Caki2 (cell line): ENCODE results near the gene MEG3. TPM values are rescaled to one million over a fixed set of nuclear protein-coding genes. Genes with fewer than 3 reads are reported as not detected.
"Not testable (repeated sequence)": the region's sequence is repeated elsewhere in the genome, so short reads cannot be mapped to it uniquely, and the experiment has no call there.

Experiments
- DNase-seq: peaks from one replicate; pipeline ENCODE4 v3.0.0-alpha.2; 2015; ENCODE audit warnings: low read depth
- in situ Hi-C: cut with HindIII; loops from 2 replicates; pipeline ENCODE4 v1.10.0; 2016; ENCODE audit warnings: low sequenced_read_pairs, low pct_unique_long_range_greater_than_20kb, mixed read lengths
- total RNA-seq: library from RNA; depleted of rRNA; stranded (reverse); fragments of >200 nt; shearing (Covaris generic); gene quantifications from 2 replicates; pipeline ENCODE4 v1.2.3, GENCODE V29; 2014; ENCODE audit warnings: low replicate concordance

The MEG3 gene
- total RNA-seq, 1 experiment from 2014 or later = not detected

DNA sequence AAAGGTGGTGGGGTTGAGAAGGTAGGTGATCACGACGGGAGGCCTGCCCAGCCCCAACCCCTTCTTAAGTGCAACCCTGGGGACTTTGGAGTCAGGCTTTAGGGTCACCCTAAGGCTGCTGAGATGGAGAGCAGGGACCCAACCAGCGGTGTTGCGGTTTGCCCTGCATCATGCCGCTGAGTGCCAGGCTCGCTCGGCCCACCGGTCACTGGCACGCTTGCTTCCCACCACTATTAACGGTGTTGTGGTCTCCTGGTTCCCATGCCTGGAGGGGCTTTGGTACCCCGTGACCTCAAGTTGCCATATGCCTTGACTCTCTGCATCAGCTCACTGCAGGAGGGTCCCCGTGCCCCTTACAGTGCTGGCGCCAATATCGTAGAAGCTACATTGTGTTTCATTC lies 18.4 kb upstream of the MEG3 start:
- DNase-seq = no peak
- in situ Hi-C loops = no loop called here

DNA sequence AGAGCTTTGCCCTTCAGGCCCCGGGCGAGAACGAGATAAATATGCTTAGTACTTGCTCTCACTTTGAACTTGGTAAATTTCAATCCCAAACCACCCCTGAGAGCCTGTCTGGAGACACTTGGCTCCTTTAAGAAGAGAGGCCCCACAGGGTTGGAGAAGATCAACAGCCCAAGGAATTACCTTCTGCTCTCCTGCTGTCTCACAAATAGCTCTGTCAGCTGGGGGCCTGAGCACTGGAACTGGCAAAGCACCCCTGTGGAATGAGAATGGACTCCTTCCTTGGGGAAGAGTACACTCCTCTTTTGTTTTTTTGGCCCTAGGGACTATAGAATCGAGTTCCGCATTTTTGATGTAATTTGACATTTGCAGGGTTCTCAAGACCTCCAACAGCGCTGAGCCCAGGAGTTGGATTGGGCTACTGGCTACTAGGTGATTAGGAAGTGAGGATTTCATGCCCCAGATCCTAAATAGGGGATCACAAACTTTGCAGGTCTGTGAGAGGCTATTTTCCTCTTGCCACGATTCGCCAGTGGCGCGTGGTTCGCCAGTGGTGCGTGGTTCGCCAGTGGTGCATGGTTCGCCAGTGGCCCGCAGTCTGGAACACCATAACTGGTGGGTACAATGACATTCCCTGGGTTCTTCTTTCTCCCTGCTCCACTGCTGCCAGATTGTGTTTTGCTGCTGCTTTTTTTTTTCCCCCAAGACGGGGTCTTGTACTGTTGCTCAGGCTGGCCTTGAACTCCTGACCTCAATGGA lies 17.8 kb upstream of the MEG3 start:
- in situ Hi-C loops = no loop called here
- DNase-seq = no peak

DNA sequence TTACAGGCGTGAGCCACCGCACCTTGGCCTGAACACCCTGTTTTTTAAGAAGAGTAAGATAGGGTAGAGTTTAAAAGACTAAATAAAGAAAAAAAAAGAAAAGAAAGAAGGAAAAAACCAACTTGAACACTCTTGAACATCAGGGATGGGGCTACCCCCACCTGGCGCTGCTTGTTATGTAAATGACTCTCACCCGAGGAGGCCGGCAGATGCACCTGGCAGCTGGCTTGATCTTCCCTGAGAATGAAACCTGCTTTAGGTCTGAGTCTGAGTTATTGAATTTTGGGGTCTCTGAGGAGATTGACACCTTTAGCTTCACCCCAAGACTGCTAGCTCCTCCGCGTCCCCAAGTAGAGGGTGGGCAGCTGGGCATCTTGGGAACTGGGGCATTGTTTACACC lies 15.5 kb upstream of the MEG3 start:
- in situ Hi-C loops = no loop called here
- no peak for DNase-seq

DNA sequence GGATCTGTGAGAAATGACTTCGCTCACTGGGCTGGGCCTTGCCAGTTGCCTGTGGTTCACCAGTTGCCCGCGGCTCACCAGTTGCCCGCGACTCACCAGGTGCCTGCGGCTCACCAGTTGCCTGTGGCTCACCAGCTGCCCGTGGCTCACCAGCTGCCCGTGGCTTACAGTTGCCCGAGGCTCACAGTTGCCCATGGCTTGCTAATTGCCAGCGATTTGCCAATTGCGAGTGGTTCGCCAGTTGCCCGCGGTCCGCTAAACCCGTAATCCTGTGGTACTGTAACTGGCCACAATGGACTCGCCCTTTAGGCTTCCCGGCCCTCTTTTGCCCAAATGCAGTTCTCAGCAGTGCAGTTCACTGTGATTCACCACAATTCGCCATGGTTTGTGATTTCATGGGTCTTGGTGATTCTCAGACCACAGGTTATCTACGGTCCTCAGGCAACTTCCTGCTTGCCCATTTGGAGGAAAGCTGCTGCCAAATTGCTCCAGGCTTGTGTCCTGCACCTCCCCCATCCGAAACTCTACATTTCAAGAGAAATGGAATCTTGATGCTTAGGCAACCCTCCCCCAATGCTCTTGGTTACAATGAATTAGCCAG lies 15.0 kb upstream of the MEG3 start:
- no peak for DNase-seq
- in situ Hi-C loops = no loop called here

DNA sequence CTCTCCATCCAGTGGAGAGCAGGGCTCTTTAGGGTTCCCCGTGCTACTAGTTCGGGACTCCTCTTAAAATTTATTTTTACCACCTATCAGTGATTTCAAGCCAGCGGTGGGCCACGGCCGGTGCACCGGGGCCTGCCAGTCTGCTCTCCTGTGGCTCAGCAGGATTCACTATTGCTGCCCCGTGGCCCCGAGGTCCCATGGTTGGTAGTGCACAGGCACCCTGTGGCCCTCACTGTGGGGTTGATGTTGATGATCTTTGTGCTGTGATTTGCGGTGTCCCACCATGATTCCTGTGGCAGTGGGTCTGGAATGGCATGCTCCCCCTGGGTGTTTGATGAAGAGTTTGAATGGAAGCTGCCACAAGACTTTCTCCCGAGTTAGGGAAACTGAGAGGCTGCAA lies 12.6 kb upstream of the MEG3 start:
- DNase-seq = no peak

DNA sequence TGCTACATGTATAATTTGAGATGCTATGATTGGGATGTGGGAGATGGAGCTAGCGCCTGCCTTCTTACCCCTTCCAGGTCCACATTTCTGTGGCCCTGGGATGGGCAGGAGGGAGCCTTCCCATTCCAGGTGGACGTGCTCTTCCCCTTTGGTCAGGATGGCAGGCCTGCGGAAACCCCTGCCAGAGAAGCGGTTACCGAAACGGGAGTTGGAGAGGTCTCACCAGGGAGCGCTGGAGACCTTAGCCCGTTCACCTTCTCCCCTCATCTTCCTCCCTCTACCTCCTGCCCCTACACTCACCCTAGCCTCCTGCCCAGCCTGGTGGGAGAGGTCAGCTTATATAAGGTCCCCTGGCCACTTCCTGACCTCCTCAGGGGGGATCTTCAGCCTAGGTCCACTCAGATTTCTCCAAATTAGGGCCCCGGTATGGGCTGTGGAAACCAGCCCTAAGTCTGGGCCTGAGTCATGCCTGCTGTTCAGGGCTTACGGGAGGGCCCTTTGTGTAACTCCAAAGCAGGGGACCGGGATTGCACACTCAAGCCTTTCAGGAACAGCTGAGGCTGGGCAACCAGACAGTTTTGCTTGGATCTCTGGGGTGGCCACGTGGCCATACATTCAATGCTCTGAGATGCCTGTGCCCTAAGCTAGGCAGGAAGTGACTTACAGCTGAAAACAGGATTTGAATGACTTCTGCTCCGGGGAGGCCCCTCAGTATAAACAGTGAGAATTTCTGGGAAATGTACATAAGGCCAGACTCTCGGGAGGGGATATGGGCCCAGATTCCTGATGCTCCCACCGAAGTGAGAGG lies 10.2 kb upstream of the MEG3 start:
- DNase-seq = no peak
- in situ Hi-C loops = no loop called here

More for the DNA sequence above, 12.6 kb upstream of the MEG3 start:
- in situ Hi-C loops = no loop called here

DNA sequence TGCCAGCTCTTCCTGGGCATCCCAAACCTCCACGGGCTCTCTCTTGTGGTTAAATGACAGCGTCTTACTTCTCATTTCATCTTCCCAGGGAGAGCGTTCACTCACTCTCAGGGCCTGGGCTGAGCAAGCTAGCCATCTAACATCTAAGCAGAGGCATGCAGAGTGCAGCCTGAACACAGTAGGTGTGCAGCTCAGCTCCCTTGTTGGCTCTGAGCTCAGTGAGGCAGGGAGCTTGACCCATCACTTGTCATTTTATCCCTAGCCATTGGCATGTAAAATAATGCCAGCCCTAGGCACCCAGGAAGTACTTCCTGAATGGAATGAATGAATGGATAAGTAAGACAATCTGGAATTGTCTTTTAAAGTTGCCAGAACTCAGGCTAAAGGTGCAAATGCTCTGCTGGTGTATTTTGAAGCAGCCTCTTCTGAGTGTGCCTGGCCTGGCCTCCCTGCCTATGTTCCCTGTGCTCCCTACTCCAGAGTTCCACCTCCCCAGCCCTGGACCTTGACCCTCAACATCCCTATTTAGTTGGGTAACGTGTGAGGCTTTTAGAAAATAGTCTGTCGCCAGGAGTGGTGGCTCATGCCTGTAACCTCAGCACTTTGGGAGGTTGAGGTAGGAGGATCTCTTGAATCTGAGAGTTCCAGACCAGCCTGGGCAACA lies 9.5 kb upstream of the MEG3 start:
- in situ Hi-C loops = no loop called here
- no peak for DNase-seq

DNA sequence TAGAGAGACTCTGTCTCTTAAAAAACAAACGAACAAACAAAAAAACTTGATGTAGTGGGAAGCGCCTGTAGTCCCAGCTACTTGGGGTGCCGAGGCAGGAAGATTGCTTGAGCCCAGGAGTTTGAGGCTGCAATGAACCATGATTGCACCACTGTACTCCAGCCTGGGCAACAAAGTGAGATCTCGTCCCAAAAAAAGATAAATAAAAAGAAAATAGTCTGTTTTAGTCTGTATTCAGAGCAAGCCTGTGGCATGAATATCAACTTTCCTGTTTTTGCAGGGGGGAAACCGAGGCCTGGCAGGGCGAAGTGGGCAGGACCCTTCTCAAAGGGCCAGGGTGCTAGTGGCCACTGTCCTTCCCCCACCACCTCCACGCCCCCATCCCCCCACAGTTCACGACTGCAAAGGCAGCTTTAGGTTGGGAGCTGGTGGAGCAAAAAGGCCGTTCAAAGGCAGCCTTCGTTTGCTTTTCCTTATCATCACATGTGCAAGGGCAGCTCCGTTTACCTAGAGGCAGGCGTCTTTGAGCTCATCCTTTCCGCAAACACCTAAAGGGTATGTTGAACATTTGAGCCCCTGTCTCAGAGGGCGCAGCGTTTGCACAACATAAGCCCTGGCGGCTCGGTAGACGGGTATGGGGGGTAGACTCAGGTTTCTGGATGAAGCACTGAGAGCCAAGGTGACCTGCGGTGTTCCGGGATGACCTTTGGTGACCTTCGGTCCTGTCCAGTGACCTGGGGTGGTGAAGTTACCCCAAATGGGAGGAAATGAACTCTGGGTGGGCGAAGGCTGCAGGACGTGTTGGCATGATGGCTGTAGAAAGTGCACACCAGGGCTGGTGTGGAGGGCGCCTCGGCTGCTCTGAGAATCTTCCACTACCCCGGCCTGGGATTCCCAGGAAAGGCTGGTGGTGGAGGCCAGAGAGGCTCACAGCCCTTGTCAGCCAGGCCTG lies 8.7 kb upstream of the MEG3 start:
- DNase-seq = no peak
- in situ Hi-C loops = no loop called here

DNA sequence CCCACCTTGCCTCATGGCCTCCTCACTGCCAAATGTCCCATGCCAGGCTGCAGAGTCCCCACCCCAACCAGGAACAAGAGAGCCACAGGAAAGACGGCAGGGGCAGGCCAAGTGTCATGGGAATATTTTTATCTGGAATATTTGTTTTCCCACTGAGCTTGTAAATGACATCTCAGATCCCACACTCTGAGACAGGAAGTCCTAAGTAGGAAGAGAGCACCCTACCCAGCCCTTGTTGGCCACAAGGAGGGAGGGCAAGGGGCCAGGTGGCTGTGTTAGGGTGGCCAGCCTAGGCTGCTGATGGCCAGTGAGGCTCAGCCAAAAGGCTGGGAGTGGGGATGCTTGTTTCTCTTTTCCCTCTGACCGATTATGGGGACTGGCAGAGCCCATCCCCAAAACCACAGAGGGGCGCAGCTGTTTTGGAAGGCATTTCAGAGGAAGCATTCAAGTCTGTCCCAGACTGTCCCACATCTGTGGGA lies 7.7 kb upstream of the MEG3 start:
- DNase-seq = no peak
- in situ Hi-C loops = no loop called here

DNA sequence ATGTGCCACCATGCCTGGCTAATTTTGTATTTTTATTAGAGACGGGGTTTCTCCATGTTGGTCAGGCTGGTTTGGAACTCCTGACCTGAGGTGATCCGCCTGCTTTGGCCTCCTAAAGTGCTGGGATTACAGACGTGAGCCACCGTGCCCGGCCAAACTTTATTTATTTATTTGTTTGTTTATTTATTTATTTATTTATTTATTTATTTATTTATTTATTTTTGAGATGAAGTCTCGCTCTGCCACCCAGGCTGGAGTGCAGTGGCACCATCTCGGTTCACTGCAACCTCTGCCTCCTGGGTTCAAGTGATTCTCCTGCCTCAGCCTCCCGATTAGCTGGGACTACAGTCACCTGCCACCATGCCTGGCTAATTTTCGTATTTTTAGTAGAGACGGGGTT lies 7.0 kb upstream of the MEG3 start:
- in situ Hi-C loops, DNase-seq: not testable (repeated sequence)

DNA sequence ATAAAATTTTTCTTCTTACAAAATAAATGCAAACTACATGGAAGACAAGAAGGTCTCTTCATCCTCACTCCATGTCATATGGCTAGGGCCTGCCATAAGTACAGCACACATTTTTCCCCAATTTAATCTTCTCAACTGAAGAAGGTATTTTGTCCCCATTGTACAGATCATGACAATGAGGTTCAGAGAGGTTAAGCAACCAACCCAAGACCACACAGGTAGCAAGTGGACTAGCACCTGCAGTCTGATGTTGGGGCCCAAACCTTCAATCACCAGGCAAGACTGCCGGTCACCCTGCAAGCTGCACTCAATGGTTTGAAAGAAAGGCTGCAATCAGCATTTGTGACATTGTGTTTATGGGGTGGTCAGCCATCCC lies 6.5 kb upstream of the MEG3 start:
- no peak for DNase-seq
- in situ Hi-C loops = no loop called here

DNA sequence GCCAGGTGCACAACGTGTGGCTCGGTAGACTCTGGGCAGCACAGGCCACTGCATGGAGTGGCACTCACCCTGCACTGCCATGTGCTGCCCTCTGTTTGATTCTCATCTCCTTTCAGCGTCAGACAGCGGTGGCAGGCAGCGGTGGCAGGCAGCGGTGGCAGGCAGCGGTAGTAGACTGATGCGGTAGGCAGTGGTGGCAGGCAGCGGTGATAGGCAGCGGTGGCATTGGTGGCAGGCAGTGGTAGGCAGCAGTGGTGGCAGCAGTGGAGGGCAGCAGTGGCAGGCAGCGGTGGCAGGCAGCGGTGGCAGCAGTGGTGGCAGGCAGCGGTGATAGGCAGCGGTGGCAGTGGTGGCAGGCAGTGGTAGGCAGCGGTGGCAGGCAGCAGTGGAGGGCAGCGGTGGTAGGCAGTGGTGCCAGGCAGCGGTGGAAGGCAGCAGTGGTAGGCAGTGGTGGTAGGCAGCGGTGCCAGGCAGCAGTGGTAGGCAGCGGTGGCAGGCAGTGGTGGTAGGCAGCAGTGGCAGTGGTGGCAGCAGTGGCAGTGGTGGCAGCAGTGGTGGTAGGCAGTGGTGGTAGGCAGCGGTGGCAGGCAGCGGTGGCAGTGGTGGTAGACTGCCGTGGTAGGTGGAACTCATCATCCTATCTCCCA lies 6.0 kb upstream of the MEG3 start:
- no peak for DNase-seq
- in situ Hi-C loops = no loop called here

DNA sequence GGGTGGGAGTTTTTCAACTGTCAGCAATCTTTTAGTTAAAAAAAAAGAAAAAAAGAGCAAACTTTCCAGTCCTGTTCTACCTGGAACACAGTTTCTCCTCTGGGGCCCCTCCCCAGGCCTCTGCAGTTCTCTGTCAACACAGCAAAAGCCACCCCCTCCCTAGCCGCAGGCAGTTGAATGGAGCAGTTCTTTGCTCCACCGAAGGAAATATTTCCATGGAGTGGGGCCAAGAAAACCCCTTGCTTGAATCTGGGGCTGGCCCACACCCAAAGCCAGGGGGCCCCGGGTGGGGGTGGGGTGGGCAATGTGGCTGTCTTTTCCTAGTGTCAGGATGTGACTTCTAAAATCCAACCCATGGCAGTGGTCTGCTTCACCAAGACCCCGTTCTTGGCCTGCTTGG lies 5.0 kb upstream of the MEG3 start:
- in situ Hi-C loops = no loop called here
- DNase-seq = no peak

DNA sequence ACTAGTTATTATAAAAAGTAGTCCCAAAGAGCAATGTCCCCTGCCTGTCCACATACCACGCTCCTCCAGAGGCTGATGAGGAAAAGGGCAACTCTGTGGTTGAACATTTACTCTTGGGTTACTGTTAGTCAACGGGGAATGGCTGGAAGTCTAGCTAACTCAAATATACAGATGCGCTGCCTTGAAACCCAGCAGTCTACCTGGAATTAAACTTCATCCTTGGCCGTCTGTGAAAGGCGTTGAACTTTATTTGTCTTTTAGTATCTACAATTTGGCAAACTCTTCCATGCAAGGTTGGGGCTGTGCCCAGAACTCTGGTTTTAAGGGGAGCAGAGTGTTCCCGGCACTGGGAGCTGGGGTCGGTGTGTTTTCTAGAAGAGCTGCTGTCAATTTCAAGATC lies 3.9 kb upstream of the MEG3 start:
- in situ Hi-C loops = no loop called here
- no peak for DNase-seq

DNA sequence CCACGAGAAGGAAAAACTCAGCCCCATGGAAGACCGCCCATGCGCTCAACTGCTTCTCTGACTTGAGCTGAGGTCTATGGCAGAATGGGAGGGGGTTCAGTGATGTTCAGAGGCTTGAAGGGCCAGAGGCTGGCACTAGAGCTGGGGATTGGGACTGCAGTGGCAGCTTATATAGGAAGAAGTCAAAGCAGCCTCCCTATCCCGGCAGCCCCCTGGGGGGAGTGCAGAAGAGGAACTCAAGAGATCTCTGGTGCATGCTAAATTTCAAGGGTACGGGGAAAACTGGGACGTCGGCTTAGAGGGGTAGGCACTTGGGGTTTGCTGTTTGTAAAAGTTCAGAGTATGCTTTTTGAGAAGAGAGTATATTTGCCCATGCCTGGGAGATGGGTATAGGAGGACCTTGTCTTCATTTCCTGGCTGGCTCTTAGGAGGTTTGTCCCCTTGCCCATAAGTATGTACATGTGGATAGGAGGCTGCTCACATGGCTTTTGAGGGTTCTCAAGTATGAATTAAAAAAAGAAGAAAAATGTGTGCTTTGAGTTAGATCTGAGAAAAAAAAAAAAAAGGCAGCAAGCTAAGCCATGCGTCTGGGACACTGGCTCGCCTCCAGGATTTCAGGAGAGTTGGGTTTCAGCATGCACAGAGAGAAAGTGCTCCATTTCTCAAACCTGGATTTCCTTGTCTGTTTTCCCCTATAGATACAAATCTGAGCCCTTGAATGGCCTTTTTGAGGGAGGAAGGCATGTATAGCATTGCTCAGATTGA lies 3.2 kb upstream of the MEG3 start:
- in situ Hi-C loops = no loop called here
- no peak for DNase-seq

DNA sequence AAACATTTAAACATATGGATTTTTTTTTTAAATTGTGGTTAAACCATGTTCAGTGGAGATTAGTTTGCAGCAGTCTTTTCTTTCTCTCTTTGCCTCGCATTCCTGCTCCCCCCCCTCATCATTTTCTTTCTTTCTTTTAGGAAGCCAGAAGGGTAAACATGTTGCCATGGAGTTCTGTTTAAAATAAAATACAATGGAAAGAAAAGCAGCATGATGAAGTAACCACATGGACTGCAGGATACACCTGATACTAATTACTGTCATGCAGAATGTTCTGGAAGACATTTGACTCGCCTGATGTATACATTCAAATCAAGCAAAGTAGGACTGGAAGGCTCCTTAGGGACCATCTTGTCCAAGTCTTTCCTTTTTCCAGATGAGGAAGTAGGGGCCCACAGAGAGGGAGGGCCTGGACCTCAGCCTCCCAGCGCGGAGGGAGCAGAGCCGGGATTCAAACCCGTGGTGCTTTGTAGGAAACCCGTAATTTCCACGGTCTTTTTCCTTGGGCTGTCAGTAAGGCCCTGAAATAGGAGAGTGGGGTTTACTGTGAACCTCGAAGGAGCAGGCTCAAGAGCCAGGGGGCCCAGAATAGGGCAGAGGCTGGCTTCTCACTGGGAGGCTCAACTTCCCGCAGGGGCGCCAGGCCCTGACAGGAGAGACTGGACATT lies 2.4 kb upstream of the MEG3 start:
- DNase-seq = no peak
- in situ Hi-C loops = no loop called here
